HG03460 (cell line): ENCODE results near the gene SLC35E3.

Source experiments
- ATAC-seq: cut with Tn5 transposase; IDR thresholded peaks from one replicate; pipeline ENCODE4 v1.9.1; 2021; ENCODE audit not compliant: unreplicated experiment

SLC35E3 gene

DNA sequence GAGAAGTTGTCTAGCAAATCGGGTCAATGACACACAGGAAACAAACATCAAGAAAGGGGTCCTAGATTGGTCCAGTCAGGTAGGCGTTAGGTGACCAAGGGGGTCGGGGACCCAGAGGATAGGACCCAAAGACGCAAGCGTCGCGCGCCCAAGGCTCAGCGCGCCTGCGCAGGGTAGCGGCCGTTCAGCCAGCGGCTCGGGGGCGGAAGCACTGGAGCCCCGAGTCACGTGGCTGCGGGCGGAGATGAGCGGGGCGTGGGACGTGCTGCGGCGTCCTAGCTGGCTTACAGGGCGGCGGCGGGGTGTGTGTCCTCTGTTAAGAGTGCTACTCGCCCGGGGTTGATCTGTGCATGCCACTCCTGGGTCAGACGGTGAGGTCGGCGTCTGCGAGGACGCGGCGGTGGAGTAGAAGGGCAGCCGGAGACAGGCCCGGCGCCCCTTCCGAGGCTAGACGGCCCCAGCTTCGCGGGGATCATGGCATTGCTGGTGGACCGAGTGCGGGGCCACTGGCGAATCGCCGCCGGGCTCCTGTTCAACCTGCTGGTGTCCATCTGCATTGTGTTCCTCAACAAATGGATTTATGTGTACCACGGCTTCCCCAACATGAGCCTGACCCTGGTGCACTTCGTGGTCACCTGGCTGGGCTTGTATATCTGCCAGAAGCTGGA, at the start of gene SLC35E3:
SLC35E3 (plus strand) TSS at position 273 of the 668 bp plus-strand sequence; CDS start at position 475, 202 bp downstream.
- peak; percentile 97 for ATAC-seq

GRCh38 chr12:68699486-68699885, 46.5 kb upstream of the SLC35E3 start:
- ATAC-seq, result no peak

DNA sequence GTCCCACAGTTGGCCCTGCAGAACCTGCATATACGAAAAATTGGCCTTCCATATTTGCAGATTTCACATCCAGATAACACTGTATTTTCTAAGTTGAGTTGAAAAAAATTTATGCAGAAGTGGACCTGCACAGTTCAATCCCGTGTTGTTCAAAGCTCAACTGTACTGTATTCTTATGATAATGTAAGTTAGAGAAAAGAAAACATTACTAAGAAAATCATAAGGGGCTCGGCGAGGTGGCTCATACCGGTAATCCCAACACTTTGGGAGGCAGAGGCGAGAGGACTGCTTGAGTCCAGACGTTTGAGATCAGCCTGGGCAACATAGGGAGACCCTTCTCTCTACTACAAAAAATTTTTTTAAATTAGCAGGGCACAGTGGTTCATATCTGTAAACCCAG, 18.2 kb upstream of the SLC35E3 start:
- no peak for ATAC-seq

GRCh38 chr12:68733661-68734071, 12.3 kb upstream of the SLC35E3 start:
- no peak for ATAC-seq

DNA sequence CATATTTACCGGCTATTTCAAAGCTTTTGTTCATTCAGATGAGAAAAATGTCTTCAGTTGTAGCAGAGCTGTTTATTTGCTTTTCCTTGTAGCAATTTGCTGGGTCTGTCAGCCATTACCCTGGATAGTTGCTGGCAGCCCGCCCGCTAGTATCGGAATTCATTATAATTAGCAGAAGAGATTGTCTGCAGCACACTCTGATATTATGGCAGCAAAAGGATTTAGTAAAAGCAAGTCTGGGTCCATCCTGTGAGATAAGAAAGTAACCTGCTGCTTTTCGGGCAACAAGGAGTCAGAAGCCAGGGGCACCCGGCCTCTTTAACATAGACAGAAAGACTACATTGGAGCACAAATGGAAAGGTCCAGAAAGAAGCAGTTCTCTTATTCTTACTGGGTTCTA, 6.1 kb upstream of the SLC35E3 start:
- no peak for ATAC-seq

DNA sequence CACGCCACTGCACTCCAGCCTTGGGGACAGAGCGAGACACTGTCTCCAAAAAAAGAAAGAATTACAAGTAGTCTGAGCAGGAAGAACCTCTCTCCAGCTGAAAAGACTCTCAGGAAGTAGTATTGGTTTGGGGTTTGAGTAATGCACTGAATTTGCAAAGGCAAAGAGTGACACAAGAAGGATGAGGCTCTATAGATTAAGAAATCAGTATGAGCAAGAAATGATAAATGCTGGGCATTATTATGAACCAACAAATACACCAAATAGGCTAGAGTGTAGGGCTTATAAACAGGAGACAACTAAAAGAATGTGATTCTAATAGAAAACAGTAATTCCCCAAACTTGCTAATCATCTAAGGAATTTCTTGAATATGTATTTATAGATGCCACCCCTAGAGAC, 2.6 kb upstream of the SLC35E3 start:
- no peak for ATAC-seq

DNA sequence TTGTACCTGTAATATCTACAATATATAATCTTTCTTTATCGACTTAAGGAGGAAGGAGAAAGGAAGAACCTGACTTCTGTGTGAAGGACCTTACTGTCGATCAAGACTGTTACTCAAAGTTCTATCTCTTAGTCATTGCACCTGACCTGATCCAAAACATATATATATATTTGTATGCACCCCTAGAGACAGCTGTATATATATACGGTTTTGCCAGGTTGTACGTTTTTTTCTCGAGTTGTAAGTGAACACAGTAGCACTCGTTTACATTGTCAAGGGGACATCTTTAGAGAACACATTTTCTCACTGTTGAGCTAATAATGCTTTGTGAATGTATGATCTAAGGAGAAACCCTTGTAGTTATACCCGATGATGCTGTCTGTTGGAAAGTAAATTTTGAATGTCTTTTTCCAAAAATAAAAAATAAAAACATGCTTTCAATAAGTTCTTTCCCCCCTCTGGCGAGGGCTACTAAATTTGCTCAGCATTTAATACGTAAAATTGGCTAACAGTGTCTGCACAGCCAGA, 536 bp upstream of the SLC35E3 start:
- no peak for ATAC-seq

DNA sequence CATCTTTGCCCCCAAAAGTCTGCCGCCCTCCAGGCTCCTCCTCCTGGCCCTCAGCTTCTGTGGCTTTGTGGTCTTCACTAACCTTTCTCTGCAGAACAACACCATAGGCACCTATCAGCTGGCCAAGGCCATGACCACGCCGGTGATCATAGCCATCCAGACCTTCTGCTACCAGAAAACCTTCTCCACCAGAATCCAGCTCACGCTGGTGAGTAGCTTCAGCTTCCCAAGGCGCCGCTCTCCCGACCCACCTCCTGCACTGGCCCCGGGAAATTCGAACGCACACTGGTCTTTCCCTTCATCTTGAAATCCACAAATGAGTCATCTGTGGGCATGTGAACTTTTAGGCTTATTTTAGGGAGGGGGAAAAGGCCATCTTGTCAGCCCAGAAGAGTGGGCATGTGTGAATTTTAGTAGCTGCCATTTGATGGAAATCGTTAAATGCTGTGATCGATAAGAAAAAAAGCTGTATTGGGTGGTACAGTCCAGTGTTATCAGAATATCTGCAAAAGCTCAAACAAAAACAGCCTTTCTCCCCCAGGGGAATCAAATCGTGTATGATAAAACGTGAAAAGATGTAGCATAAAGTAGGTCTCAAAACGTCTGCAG, 700 bp downstream of the SLC35E3 start:
- ATAC-seq, result peak; percentile 41

- no peak for ATAC-seq
Observed at GRCh38 chr12:68749443-68749842, 3.5 kb downstream of the SLC35E3 start.

- ATAC-seq, result no peak
Observed at GRCh38 chr12:68749861-68750260, 3.9 kb downstream of the SLC35E3 start.

DNA sequence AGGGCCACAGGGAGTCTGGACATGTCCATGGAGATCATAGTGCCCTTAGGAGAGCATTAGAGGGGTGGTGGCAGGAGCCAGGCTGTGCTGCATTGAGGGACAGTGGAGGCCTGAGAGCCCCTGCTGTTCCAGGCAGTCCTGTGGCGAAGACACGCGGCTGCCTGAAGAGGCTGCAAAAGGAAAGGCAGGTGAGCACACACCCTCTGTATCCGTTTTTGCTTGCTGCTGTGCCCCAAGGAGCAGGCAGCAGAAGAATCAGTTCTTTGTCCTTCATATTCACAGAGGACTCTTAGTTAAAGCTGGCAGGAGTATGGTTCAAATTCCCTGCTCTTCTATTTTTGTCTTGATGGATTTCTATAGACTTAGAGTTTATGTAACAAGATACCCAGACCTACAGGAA, 4.5 kb downstream of the SLC35E3 start:
- ATAC-seq, result no peak

GRCh38 chr12:68755536-68756243, 9.7 kb downstream of the SLC35E3 start:
- no peak for ATAC-seq

DNA sequence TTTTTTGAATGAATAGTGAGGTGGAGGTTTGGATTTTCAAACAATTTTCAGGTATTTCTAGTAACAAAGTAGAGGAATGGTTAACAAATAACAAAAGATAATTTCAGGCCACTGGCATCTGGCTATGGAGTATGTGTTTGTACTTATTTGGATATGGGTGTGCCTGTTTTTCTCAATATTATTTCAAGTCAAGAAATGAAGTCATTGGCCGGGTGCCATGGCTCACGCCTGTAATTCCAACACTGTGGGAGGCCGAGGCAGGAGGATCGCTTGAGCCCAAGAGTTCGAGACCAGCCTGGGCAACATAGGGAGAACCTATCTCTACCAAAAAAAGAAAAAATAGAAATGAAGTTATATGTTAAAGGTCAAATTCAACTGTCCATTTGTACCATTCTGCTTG, 13.9 kb downstream of the SLC35E3 start:
- ATAC-seq, result no peak

GRCh38 chr12:68760806-68761441, 14.9 kb downstream of the SLC35E3 start:
- no peak for ATAC-seq

GRCh38 chr12:68761442-68761812, 15.5 kb downstream of the SLC35E3 start:
- no peak for ATAC-seq

- ATAC-seq, result no peak
Observed at GRCh38 chr12:68761901-68762630, 16.1 kb downstream of the SLC35E3 start.

DNA sequence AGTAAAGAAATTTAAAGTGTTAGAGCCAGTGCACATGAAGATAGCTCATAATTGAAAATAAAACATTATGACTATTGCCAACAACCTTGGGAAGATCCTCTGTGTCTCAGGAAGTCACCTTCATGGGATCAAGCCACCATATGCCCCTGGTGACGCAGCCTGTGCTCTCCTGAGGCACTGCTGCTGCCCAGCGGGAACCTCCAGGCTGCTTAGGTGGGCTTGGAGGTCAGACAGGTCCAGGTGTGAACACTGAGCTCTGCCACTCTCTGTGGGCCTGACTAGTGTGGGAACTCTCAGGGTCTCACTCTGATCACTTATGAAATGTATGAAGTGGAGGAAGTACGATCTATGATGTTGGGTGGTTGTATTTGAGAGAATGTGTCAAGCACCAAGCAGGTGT, 16.7 kb downstream of the SLC35E3 start:
- ATAC-seq, result no peak

GRCh38 chr12:68765696-68766095, 19.7 kb downstream of the SLC35E3 start:
- no peak for ATAC-seq

GRCh38 chr12:68766646-68767045, 20.7 kb downstream of the SLC35E3 start:
- ATAC-seq, result no peak

- no peak for ATAC-seq
Observed at GRCh38 chr12:68767191-68767590, 21.2 kb downstream of the SLC35E3 start.

DNA sequence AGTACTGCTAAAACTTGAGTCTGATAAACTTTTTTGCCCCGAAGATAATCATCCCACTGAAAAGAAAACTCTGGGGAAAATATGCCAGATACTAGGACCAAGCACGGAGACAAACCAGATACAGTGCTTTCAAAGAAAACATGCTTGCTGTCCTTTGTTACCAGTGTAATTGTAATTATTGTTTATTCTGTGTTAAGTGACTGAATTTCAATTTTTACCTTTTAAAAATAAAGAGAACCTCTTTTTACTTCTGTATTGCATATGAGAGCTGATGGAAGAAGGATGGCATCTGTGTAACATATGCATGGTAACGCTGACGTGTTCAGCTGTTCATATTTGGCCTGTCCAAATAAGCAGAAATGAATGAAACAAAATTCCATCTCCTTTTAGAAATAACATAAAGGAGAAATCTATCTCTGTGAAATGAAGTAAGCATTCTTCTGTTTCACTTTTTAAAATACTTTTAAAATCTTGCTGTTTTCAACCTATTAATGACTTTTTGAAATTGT, 22.5 kb downstream of the SLC35E3 start:
- no peak for ATAC-seq
